ENCODE results near the gene KRT3.

KRT3 gene

DNA sequence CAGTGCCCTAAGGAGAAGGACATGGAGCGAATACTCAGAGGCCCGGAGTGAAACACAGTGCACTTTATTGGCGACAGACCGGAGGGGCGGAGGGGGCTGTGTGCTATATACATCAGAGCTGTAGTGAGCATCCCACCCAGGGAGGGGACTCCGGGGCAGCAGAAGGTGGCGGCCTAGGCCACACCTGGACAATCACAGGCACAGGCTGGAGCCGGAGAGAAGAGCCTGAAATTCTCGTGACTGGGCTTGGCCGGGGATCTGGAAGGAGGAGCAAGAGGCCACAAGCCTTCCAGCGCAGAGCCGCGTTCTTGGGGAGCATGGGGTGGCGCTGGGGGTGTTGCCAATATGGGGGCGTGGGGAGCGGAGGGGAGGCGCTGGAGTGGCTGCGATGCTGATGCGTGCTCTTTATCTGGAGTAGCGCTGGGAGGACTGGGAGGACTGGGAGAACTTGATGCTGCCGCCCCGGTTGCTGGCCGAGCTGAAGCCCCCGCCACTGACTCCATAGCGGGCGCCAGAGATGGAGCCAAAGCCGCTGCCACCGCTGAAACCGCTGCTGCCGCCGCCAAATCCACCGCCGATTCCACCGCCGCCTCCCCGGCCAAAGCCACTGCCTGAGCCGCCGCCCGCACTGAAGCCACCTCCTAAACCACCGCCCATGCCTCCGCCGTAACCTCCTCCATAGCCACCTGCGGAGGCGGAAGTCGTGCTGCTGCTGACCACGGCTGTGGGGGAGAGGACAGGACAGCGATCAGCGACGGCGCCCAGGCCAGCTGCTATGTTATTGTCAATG is 6.1 kb downstream of the KRT3 start:
- TF ChIP-seq, protein P1, sequence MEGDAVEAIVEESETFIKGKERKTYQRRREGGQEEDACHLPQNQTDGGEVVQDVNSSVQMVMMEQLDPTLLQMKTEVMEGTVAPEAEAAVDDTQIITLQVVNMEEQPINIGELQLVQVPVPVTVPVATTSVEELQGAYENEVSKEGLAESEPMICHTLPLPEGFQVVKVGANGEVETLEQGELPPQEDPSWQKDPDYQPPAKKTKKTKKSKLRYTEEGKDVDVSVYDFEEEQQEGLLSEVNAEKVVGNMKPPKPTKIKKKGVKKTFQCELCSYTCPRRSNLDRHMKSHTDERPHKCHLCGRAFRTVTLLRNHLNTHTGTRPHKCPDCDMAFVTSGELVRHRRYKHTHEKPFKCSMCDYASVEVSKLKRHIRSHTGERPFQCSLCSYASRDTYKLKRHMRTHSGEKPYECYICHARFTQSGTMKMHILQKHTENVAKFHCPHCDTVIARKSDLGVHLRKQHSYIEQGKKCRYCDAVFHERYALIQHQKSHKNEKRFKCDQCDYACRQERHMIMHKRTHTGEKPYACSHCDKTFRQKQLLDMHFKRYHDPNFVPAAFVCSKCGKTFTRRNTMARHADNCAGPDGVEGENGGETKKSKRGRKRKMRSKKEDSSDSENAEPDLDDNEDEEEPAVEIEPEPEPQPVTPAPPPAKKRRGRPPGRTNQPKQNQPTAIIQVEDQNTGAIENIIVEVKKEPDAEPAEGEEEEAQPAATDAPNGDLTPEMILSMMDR (IDR thresholded peaks at IDR 0.05; ENCODE audit: extremely low read depth, missing control alignments), result no peak
- no peak for DNase-seq (ENCODE audit: low spot score)

DNA sequence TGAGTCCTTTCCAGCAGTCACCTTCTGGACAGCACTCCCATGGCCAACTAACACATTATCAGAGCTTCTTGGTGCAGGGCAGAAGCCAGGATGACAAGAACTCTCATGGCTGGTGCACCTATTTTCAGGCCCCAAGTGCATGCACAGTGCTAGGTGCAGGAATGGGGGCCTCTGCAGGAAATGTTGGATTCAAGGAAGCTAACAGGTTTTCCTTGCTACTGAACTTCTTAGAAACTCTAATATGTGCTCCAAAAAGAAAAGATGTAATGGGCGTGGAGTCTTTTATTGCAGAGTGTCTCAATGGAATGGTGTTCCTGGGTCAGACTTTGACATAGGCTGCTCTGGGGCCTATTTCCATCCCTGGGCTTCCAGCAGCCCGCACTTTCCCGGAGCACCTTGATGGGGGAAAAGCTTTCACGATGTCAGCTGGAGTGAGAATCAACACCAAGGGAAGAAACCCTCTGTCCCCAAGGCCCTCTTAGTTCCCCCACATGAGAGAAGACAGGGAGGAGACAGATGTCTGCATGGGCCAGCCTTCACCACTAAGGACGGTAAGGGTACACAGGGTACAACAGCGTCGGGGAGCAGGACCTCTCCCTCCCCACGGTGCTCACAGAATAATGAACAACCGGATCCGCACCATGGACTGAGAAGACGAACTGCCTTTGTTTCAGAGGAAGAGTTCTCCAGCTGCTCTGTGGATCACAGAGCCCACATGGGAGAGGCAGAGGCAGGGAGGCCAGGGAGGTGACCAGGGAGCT is 6.9 kb downstream of the KRT3 start:
- DNase-seq (ENCODE audit: low spot score), result no peak
- TF ChIP-seq, protein P1 (IDR thresholded peaks at IDR 0.05; ENCODE audit: extremely low read depth, missing control alignments), result no peak

DNA sequence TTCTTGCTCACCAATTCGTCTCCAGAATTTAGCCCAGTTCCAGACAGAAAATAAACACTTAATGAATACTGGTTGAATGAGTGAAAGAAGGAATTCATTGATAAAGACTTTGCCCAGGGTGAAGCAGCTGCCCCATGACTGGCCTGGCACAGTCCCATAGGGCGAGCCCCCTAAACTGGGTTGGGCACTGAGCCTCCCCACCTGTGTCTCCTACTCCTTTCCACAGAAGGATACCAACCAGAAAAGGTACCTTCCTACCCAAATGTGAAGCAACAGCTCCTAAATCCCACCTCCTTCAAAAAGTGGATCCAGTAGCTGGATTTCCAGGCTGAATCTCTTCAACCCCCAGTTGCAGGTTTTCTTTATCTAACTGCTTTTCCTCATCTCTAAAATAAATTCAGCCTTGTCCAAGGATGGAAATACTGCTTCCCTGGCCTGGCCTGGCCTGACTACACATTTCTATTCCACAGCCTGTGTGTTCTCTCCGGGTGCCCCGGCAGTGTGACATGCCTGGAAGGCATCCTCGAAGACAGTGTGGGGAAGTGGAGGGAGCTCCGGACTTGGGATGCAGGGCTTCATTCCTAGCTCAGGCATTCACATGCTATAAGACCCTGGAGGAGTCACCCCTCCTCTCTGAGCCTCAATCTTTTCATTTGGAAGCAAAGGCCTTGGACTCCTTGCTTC is 7.6 kb downstream of the KRT3 start:
- TF ChIP-seq, protein P1 (IDR thresholded peaks at IDR 0.05; ENCODE audit: extremely low read depth, missing control alignments), result no peak
- no peak for DNase-seq (ENCODE audit: low spot score)

DNA sequence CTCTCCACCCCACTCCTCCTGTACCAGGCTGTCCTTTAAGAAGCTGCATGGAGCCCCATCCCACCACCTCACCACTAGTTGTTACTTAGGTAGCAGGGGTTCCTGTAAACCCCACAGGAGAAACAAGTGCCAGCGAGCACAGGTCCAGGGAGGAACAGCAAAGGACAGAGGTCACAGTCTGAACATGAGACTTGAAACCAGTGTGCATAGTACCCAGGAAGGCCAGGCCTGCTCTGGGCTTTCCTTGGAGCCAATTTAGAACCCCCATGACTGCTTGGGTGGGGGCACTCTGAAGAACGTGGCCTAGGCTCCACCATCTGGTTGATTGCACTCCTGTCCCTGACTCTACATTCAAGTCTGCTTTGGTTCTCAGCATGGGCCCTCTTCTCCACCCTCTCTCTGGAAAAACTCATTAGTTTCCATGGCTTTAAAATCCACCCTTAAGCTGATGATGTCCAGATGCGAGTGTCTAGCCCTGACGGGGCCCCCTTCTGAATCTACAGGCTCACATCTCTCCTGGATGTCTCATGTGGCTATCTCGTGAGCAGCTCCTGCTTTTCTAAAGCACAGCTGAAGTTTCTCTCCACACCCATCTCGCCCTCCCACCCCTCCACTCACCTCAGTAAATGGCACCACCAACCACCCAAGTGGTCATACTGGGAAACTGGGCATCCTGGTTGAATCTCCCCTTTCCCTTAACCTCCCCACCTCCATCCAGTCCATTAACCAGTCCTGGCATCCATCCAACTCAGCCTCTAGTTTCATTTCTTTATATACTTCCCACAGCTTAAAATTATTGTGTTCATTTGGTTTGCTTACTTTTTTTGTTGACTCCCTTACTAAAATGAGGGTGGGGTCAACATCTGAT is 8.4 kb downstream of the KRT3 start:
- TF ChIP-seq, protein P1 (IDR thresholded peaks at IDR 0.05; ENCODE audit: extremely low read depth, missing control alignments), result no peak
- no peak for DNase-seq (ENCODE audit: low spot score)

DNA sequence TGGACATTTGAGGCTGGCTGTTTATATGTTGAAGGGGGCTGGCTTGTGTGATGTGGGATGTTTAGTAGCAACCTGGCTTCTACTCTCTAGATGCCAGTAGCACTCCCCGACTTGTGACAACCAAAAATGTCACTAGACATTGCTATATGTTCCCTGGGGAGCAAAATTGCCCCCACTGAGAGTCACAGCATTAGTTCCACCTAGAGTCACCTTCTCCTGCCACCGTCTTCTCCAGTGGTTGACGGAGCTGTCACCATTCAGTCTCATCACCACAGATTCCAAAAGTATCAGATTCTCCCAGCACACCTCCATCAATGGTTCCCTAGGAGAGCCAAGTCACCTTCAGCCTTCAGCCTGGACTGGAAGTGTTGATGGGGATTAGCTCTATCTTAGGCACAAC is 11.0 kb downstream of the KRT3 start:
- no peak for DNase-seq (ENCODE audit: low spot score)
- TF ChIP-seq, protein P1 (IDR thresholded peaks at IDR 0.05; ENCODE audit: extremely low read depth, missing control alignments), result no peak

DNA sequence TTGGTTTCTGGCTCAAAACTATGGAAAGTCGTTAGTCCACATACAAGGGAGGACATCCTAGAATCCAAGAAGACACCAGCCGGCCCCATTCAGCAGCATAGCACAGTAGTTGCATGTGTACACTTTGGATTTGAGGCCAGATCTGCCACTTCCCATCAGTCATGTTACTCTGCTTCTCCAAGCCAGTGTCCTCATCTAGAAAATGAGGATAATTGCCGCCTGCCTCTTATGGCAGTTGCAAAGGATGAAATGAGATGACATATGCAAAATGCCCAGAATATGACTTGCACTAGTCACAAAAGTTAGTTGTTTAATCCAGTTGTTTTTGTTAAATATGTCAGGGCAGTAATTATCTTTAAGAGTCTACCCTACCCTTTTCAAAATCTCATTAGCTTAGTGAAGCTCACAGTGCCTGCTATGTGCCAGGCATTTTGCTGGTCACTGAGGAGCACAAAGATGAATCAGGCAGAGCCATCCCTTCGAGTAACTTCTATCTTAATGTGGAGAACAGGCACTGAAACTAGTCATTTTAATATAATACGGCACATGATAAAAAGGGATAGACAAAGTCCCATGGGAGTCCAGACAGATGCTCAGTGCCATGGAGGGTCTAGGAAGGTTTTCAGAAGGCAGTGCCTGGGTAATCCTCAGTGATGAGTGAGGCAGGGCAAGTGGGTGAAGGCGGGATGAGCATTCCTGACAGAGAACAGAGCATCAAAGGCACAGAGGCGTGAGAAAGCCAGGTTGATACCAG is 12.2 kb downstream of the KRT3 start:
- DNase-seq (ENCODE audit: low spot score), result no peak
- TF ChIP-seq, protein P1 (IDR thresholded peaks at IDR 0.05; ENCODE audit: extremely low read depth, missing control alignments), result no peak

Data from GM20000 (cell line).